ENCODE results near the gene MICU2. TPM values are rescaled to one million over a fixed set of nuclear protein-coding genes. Genes with fewer than 3 reads are reported as not detected.

Gene MICU2
- total RNA-seq, 2 donors from 2014 or later = 21.5 to 47.2 TPM

- peak overlapping the region; percentile 99 for H3K4me3 ChIP-seq
- no peaks in the 10 kb centered on the region for H3K27me3 ChIP-seq (replicated peaks; ENCODE audit: insufficient read depth)
- peaks cover 8% of the 10 kb centered on the region in 2 donors for H3K4me1 ChIP-seq (ENCODE audit: control insufficient read depth in 1 of 2, low read depth in 2 of 2)
- DNase-seq (ENCODE audit: low spot score) = no peak
- H3K27ac ChIP-seq = peak overlapping the region; percentile 76 to 86
- no peak for ATAC-seq (ENCODE audit: insufficient number of reproducible peaks, low FRiP score, low read depth)
- H3K9me3 ChIP-seq = no peaks in the 10 kb centered on the region
- no peak for TF ChIP-seq CTCF (IDR thresholded peaks at IDR 0.05)
- no peaks in the 10 kb centered on the region for H3K36me3 ChIP-seq
These were observed 145.5 kb downstream of the MICU2 start for GRCh38 chr13:21458451-21458812.

- no peak for ATAC-seq (ENCODE audit: insufficient number of reproducible peaks, low FRiP score, low read depth)
- no peak for TF ChIP-seq CTCF (IDR thresholded peaks at IDR 0.05)
These were observed 150.4 kb downstream of the MICU2 start for GRCh38 chr13:21453387-21454081.

GRCh38 chr13:21450936-21451335 is 153.0 kb downstream of the MICU2 start:
- H3K36me3 ChIP-seq = peaks cover 3% of the 10 kb centered on the region
- H3K4me1 ChIP-seq (ENCODE audit: control insufficient read depth in 1 of 2, low read depth in 2 of 2) = peaks cover 0 to 8% of the 10 kb centered on the region in 2 donors
- H3K27me3 ChIP-seq (replicated peaks; ENCODE audit: insufficient read depth) = no peaks in the 10 kb centered on the region
- DNase-seq (ENCODE audit: low spot score) (no peak), ATAC-seq (ENCODE audit: insufficient number of reproducible peaks, low FRiP score, low read depth) (no peak)
- H3K4me3 ChIP-seq = no peak overlapping the region
- H3K9me3 ChIP-seq = no peaks in the 10 kb centered on the region
- no peak for TF ChIP-seq CTCF (IDR thresholded peaks at IDR 0.05)
- H3K27ac ChIP-seq = no peak overlapping the region

More at GRCh38 chr13:21453387-21454081, 150.4 kb downstream of the MICU2 start:
- no peak overlapping the region for H3K4me3 ChIP-seq
- peaks cover 8 to 16% of the 10 kb centered on the region in 2 donors for H3K4me1 ChIP-seq (ENCODE audit: control insufficient read depth in 1 of 2, low read depth in 2 of 2)
- peaks cover 3% of the 10 kb centered on the region for H3K36me3 ChIP-seq
- no peaks in the 10 kb centered on the region for H3K27me3 ChIP-seq (replicated peaks; ENCODE audit: insufficient read depth)
- H3K27ac ChIP-seq = no peak overlapping the region
- DNase-seq (ENCODE audit: low spot score) = no peak
- no peaks in the 10 kb centered on the region for H3K9me3 ChIP-seq

GRCh38 chr13:21446656-21447055 is 157.3 kb downstream of the MICU2 start:
- H3K4me1 ChIP-seq (ENCODE audit: control insufficient read depth in 1 of 2, low read depth in 2 of 2) = peaks cover 0 to 12% of the 10 kb centered on the region in 2 donors
- H3K4me3 ChIP-seq = no peak overlapping the region
- H3K27ac ChIP-seq = no peak overlapping the region
- peaks cover 3% of the 10 kb centered on the region for H3K36me3 ChIP-seq
- ATAC-seq (ENCODE audit: insufficient number of reproducible peaks, low FRiP score, low read depth) (no peak), DNase-seq (ENCODE audit: low spot score) (no peak)
- no peaks in the 10 kb centered on the region for H3K9me3 ChIP-seq
- no peaks in the 10 kb centered on the region for H3K27me3 ChIP-seq (replicated peaks; ENCODE audit: insufficient read depth)
- TF ChIP-seq CTCF (IDR thresholded peaks at IDR 0.05) = no peak

GRCh38 chr13:21445759-21446158 is 158.2 kb downstream of the MICU2 start:
- peaks cover 0 to 10% of the 10 kb centered on the region in 2 donors for H3K4me1 ChIP-seq (ENCODE audit: control insufficient read depth in 1 of 2, low read depth in 2 of 2)
- H3K27me3 ChIP-seq (replicated peaks; ENCODE audit: insufficient read depth) = no peaks in the 10 kb centered on the region
- ATAC-seq (ENCODE audit: insufficient number of reproducible peaks, low FRiP score, low read depth) = no peak
- H3K4me3 ChIP-seq = no peak overlapping the region
- no peak for DNase-seq (ENCODE audit: low spot score)
- no peaks in the 10 kb centered on the region for H3K9me3 ChIP-seq
- H3K27ac ChIP-seq = no peak overlapping the region
- TF ChIP-seq CTCF (IDR thresholded peaks at IDR 0.05) = no peak
- H3K36me3 ChIP-seq = peaks cover 3% of the 10 kb centered on the region
